HepG2 (cell line): ENCODE measurements around the gene TAPBP. TPM values are rescaled to one million over a fixed set of nuclear protein-coding genes. Genes with fewer than 3 reads are reported as not detected.

Experiments
- CCDC6 ChIP-seq: sonication (generic); formaldehyde crosslinking; IDR thresholded peaks from 2 replicates; pipeline ENCODE4 v1.8.1; 2022; ENCODE audit warnings: mild to moderate bottlenecking, missing genetic modification reagents, moderate library complexity
- HOXA9 ChIP-seq: sonication (generic); formaldehyde crosslinking; IDR thresholded peaks from 2 replicates; pipeline ENCODE4 v1.8.1; 2022; ENCODE audit warnings: missing genetic modification reagents, mild to moderate bottlenecking, moderate library complexity, borderline replicate concordance
- KLF9 ChIP-seq: IDR thresholded peaks from 2 replicates; pipeline ENCODE4 v1.6.1; 2016; ENCODE audit warnings: low read depth
- NRL ChIP-seq: sonication (generic); formaldehyde crosslinking; IDR thresholded peaks from 2 replicates; pipeline ENCODE4 v1.5.0; 2020; ENCODE audit warnings: missing genetic modification reagents, mild to moderate bottlenecking, moderate library complexity, borderline replicate concordance
- SIN3A ChIP-seq: IDR thresholded peaks from 2 replicates; pipeline ENCODE4 v1.6.1; 2011; ENCODE audit warnings: low read depth, mild to moderate bottlenecking, control low read depth, low read length, borderline replicate concordance
- SP1 ChIP-seq, 2 experiments: fragments of 450-650 bp in 1 of 2; sonication (generic) in 1 of 2; formaldehyde crosslinking in 1 of 2; IDR thresholded peaks; 2 replicates each; pipeline versions ENCODE4 v1.4.0 to v1.6.1; 2016 to 2020; ENCODE audit warnings: missing genetic modification reagents in 1 of 2
- TGIF2 ChIP-seq: IDR thresholded peaks from 2 replicates; pipeline ENCODE4 v1.6.1; 2016; ENCODE audit warnings: control low read depth, missing compliant biosample characterization
- ZBTB7A ChIP-seq: sonication (generic); formaldehyde crosslinking; IDR thresholded peaks from 2 replicates; pipeline ENCODE4 v1.8.0; 2022; ENCODE audit warnings: mild to moderate bottlenecking, missing genetic modification reagents
- ZNF205 ChIP-seq: IDR thresholded peaks from 2 replicates; pipeline ENCODE4 v1.6.1; 2018; ENCODE audit warnings: missing biosample characterization, missing genetic modification reagents
- ZNF501 ChIP-seq: sonication (generic); formaldehyde crosslinking; IDR thresholded peaks from 2 replicates; pipeline ENCODE4 v1.5.1; 2020; ENCODE audit warnings: mild to moderate bottlenecking, moderate library complexity, missing genetic modification reagents
- ZNF546 ChIP-seq: sonication (generic); formaldehyde crosslinking; conservative IDR thresholded peaks from 2 replicates; pipeline ENCODE4 v1.8.1; 2023; ENCODE audit warnings: mild to moderate bottlenecking, missing genetic modification reagents
- ZNF562 ChIP-seq: sonication (generic); formaldehyde crosslinking; IDR thresholded peaks from 2 replicates; pipeline ENCODE4 v1.8.0; 2022; ENCODE audit warnings: missing genetic modification reagents, borderline replicate concordance
- ZNF589 ChIP-seq: sonication (generic); formaldehyde crosslinking; conservative IDR thresholded peaks from 2 replicates; pipeline ENCODE4 v1.8.0; 2022; ENCODE audit warnings: mild to moderate bottlenecking, moderate library complexity, missing genetic modification reagents
- ZNF615 ChIP-seq: sonication (generic); formaldehyde crosslinking; IDR thresholded peaks from 2 replicates; pipeline ENCODE4 v1.5.0; 2020; ENCODE audit warnings: mild to moderate bottlenecking, missing genetic modification reagents, borderline replicate concordance
- ZNF644 ChIP-seq: IDR thresholded peaks from 2 replicates; pipeline ENCODE4 v1.6.1; 2016; ENCODE audit warnings: low read depth
- polyA plus RNA-seq, 8 experiments: library from polyadenylated mRNA; depleted of rRNA in 3 of 8; stranded (reverse) in 7 of 8; unstranded in 1 of 8; fragments of >200 nt; fragmentation: Illumina TruSeq in 4 of 8; extraction: Trizol in 4 of 8; gene quantifications; 2 replicates each; pipeline versions ENCODE4 v1.2.1 to v1.2.3, GENCODE V29; 2011 to 2016; ENCODE audit warnings: low read depth in 4 of 8, missing spikeins in 1 of 8, mixed read lengths in 1 of 8; ENCODE audit not compliant: insufficient read depth in 1 of 8
- total RNA-seq, 5 experiments: library from RNA; depleted of rRNA; stranded (reverse); fragments of >200 nt; fragmentation: Illumina TruSeq; extraction: Trizol; gene quantifications; 2 replicates each; pipeline ENCODE4 v1.2.3, GENCODE V29; 2016; ENCODE audit warnings: low read depth in 1 of 5
- TF ChIP-seq, protein P1 (sequence below), 2 experiments: fragments of 450-650 bp in 1 of 2; sonication (generic) in 1 of 2; formaldehyde crosslinking in 1 of 2; IDR thresholded peaks; 2 replicates each; pipeline versions ENCODE4 v1.6.1 to v1.8.0; 2016 to 2022; ENCODE audit warnings: antibody characterized with exemption in 1 of 2, mild to moderate bottlenecking in 1 of 2, missing genetic modification reagents in 1 of 2
- TF ChIP-seq, protein P2 (sequence below): sonication (generic); formaldehyde crosslinking; conservative IDR thresholded peaks from 2 replicates; pipeline ENCODE4 v1.4.0; 2020; ENCODE audit warnings: missing genetic modification reagents

TAPBP gene
- total and polyA plus RNA-seq, 2 of the 13 experiments (the other 11 are each of a cell fraction or from before 2014, with no cell fraction given) = 27.4 to 32.3 TPM

GRCh38 chr6:33313709-33314514 lies at the start of gene TAPBP (continued):
- TF ChIP-seq, protein P1, sequence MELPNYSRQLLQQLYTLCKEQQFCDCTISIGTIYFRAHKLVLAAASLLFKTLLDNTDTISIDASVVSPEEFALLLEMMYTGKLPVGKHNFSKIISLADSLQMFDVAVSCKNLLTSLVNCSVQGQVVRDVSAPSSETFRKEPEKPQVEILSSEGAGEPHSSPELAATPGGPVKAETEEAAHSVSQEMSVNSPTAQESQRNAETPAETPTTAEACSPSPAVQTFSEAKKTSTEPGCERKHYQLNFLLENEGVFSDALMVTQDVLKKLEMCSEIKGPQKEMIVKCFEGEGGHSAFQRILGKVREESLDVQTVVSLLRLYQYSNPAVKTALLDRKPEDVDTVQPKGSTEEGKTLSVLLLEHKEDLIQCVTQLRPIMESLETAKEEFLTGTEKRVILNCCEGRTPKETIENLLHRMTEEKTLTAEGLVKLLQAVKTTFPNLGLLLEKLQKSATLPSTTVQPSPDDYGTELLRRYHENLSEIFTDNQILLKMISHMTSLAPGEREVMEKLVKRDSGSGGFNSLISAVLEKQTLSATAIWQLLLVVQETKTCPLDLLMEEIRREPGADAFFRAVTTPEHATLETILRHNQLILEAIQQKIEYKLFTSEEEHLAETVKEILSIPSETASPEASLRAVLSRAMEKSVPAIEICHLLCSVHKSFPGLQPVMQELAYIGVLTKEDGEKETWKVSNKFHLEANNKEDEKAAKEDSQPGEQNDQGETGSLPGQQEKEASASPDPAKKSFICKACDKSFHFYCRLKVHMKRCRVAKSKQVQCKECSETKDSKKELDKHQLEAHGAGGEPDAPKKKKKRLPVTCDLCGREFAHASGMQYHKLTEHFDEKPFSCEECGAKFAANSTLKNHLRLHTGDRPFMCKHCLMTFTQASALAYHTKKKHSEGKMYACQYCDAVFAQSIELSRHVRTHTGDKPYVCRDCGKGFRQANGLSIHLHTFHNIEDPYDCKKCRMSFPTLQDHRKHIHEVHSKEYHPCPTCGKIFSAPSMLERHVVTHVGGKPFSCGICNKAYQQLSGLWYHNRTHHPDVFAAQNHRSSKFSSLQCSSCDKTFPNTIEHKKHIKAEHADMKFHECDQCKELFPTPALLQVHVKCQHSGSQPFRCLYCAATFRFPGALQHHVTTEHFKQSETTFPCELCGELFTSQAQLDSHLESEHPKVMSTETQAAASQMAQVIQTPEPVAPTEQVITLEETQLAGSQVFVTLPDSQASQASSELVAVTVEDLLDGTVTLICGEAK (IDR thresholded peaks at IDR 0.05) = no peak
- TF ChIP-seq, protein P1 (CRISPR knock-in tag; IDR thresholded peaks at IDR 0.05) = peak; percentile 57; the same call in 1 of the 2 replicates
- TF ChIP-seq SP1 (IDR thresholded peaks at IDR 0.05) (no peak), SP1 (CRISPR knock-in tag; IDR thresholded peaks at IDR 0.05) (peak; percentile 41; the same call in 1 of the 2 replicates), ZNF589 (CRISPR knock-in tag) (no peak), SIN3A (peak; percentile 22; the same call in 1 of the 2 replicates), ZNF501 (CRISPR knock-in tag) (no peak), ZNF205 (no peak), HOXA9 (CRISPR knock-in tag) (no peak), KLF9 (CRISPR knock-in tag) (no peak), CCDC6 (CRISPR knock-in tag) (no peak; the same call in 1 of the 2 replicates), ZNF644 (no peak), ZNF546 (no peak; the same call in 1 of the 2 replicates), NRL (peak; percentile 81), ZNF562 (CRISPR knock-in tag) (no peak), TGIF2 (CRISPR knock-in tag) (peak; percentile 81), ZBTB7A (peak; percentile 36; the same call in 1 of the 2 replicates), ZNF615 (CRISPR knock-in tag) (no peak)
- TF ChIP-seq, protein P2, sequence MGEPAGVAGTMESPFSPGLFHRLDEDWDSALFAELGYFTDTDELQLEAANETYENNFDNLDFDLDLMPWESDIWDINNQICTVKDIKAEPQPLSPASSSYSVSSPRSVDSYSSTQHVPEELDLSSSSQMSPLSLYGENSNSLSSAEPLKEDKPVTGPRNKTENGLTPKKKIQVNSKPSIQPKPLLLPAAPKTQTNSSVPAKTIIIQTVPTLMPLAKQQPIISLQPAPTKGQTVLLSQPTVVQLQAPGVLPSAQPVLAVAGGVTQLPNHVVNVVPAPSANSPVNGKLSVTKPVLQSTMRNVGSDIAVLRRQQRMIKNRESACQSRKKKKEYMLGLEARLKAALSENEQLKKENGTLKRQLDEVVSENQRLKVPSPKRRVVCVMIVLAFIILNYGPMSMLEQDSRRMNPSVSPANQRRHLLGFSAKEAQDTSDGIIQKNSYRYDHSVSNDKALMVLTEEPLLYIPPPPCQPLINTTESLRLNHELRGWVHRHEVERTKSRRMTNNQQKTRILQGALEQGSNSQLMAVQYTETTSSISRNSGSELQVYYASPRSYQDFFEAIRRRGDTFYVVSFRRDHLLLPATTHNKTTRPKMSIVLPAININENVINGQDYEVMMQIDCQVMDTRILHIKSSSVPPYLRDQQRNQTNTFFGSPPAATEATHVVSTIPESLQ (CRISPR knock-in tag) = no peak
